NB4 (cell line): ENCODE results near the gene P2RY8.

Experiments used
- MAX ChIP-seq: IDR thresholded peaks from 2 replicates; pipeline ENCODE4 v1.6.1; 2011; ENCODE audit warnings: low read depth, low read length
- MYC ChIP-seq: IDR thresholded peaks from 2 replicates; pipeline ENCODE4 v1.6.1; 2011; ENCODE audit warnings: low read depth, low read length

GRCh38 chrX:1531096-1531890, 5.7 kb downstream of the P2RY8 start:
- TF ChIP-seq MAX (no peak), MYC (no peak)
